ENCODE results near the gene TACC3.

Gene TACC3

DNA sequence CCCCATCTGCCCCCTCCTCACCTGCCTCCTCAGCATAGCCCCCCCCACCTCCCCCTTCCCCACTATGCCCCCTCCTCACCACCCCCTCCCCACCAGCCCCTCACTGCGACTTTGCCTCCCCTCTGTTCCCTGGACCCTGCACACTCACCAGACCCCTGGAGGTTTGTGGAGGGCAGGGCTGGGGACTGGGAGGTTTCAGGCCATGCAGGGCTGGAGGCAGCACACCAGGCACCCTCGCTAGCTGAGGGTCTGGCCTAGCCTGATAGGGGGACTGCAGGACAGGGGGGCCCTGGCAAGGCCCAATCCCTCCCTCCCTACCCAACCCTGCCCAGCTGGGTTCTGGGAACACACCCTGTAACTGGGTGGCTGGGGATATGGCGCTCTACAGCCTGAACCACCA lies 28.0 kb downstream of the TACC3 start:
- POLR2A ChIA-PET = interaction anchor here (0.6 kb wide), 1 partner anchor 170 kb away, joined by 3 read pairs; no protein-coding TSS in a partner anchor

DNA sequence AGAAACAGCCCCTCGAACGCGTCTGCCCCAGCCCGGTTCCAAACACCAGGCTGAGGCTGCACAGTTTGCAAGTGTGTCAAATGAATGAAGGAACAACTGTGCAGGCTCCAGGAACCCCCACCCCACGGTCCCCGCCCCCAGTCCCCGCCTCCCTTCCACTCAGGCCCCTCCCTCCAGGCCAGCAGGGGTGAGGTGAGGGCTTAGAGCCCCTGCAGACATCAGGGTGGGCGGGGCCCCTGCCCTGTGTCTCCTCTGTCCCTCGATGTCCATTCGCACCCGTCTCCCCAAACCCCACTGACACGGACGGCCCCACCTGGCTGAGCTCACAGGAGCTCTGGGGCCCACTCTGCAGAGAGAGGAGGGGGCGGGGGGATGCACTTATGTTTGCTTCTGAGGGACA lies 28.5 kb downstream of the TACC3 start:
- H3K4me1 ChIP-seq (ENCODE audit: control extremely low read depth in 1 of 4, control insufficient read depth in 4 of 4, insufficient read depth in 4 of 4, low read length in 3 of 4) = peaks cover 0 to 50% (median 46%) of the 10 kb centered on the region in 4 experiments
- H3K4me3 ChIP-seq (ENCODE audit: control insufficient read depth in 1 of 7, extremely low read depth in 1 of 7, insufficient read depth in 4 of 7, low read depth in 2 of 7, low read length in 6 of 7) = no peak overlapping the region
- CTCF ChIA-PET = interaction anchor here (8.7 kb wide), 1 partner anchor 59 kb away, joined by 168 read pairs; no protein-coding TSS in a partner anchor
- H3K27ac ChIP-seq (ENCODE audit: insufficient read depth in 1 of 2, low read depth in 1 of 2, low read length in 2 of 2, poor library complexity in 1 of 2, severe bottlenecking in 2 of 2) = no peak overlapping the region
- no peaks in the 10 kb centered on the region for H3K27me3 ChIP-seq (replicated peaks in 2 of 5; ENCODE audit: control insufficient read depth in 4 of 5, insufficient read depth in 5 of 5, low read length in 4 of 5)
- 100% methylated on average over 4 of the region's 14 CpGs for WGBS (ENCODE audit: insufficient coverage)
- peaks cover 0 to 8% (median 3%) of the 10 kb centered on the region in 4 experiments for H3K36me3 ChIP-seq (ENCODE audit: control insufficient read depth in 4 of 4, insufficient read depth in 4 of 4, low read length in 3 of 4)
- H3K9me3 ChIP-seq (ENCODE audit: control extremely low read depth in 1 of 5, control insufficient read depth in 4 of 5, insufficient read depth in 2 of 5, low read depth in 1 of 5, low read length in 4 of 5) = no peaks in the 10 kb centered on the region
- no peak for DNase-seq
- POLR2A ChIA-PET = no interaction called here

More for the DNA sequence above, 28.0 kb downstream of the TACC3 start:
- WGBS (ENCODE audit: insufficient coverage) = 80% methylated on average over 2 of the region's 3 CpGs
- Histone ChIP-seq H3K36me3 (ENCODE audit: control insufficient read depth in 4 of 4, insufficient read depth in 4 of 4, low read length in 3 of 4) (peaks cover 0 to 13% (median 6%) of the 10 kb centered on the region in 4 experiments), H3K9me3 (ENCODE audit: control extremely low read depth in 1 of 5, control insufficient read depth in 4 of 5, insufficient read depth in 2 of 5, low read depth in 1 of 5, low read length in 4 of 5) (no peaks in the 10 kb centered on the region), H3K4me3 (ENCODE audit: control insufficient read depth in 1 of 7, extremely low read depth in 1 of 7, insufficient read depth in 4 of 7, low read depth in 2 of 7, low read length in 6 of 7) (no peak overlapping the region), H3K27ac (ENCODE audit: insufficient read depth in 1 of 2, low read depth in 1 of 2, low read length in 2 of 2, poor library complexity in 1 of 2, severe bottlenecking in 2 of 2) (no peak overlapping the region), H3K4me1 (ENCODE audit: control extremely low read depth in 1 of 4, control insufficient read depth in 4 of 4, insufficient read depth in 4 of 4, low read length in 3 of 4) (peaks cover 0 to 49% (median 43%) of the 10 kb centered on the region in 4 experiments), H3K27me3 (replicated peaks in 2 of 5; ENCODE audit: control insufficient read depth in 4 of 5, insufficient read depth in 5 of 5, low read length in 4 of 5) (no peaks in the 10 kb centered on the region)
- no peak for DNase-seq
- CTCF ChIA-PET = interaction anchor here (8.7 kb wide), 1 partner anchor 59 kb away, joined by 168 read pairs; no protein-coding TSS in a partner anchor

- DNase-seq = no peak
- Histone ChIP-seq H3K4me3 (ENCODE audit: control insufficient read depth in 1 of 7, extremely low read depth in 1 of 7, insufficient read depth in 4 of 7, low read depth in 2 of 7, low read length in 6 of 7) (no peak overlapping the region), H3K4me1 (ENCODE audit: control extremely low read depth in 1 of 4, control insufficient read depth in 4 of 4, insufficient read depth in 4 of 4, low read length in 3 of 4) (peaks cover 0 to 57% (median 53%) of the 10 kb centered on the region in 4 experiments), H3K27ac (ENCODE audit: insufficient read depth in 1 of 2, low read depth in 1 of 2, low read length in 2 of 2, poor library complexity in 1 of 2, severe bottlenecking in 2 of 2) (no peak overlapping the region), H3K36me3 (ENCODE audit: control insufficient read depth in 4 of 4, insufficient read depth in 4 of 4, low read length in 3 of 4) (peaks cover 0 to 2% (median under 1%) of the 10 kb centered on the region in 4 experiments), H3K9me3 (ENCODE audit: control extremely low read depth in 1 of 5, control insufficient read depth in 4 of 5, insufficient read depth in 2 of 5, low read depth in 1 of 5, low read length in 4 of 5) (no peaks in the 10 kb centered on the region), H3K27me3 (replicated peaks in 2 of 5; ENCODE audit: control insufficient read depth in 4 of 5, insufficient read depth in 5 of 5, low read length in 4 of 5) (no peaks in the 10 kb centered on the region)
- WGBS (ENCODE audit: insufficient coverage) = 94% methylated on average over 11 of the region's 18 CpGs
- POLR2A ChIA-PET = no interaction called here
- CTCF ChIA-PET = interaction anchor here (1.9 to 8.7 kb wide), 2 partner anchors 9 to 58 kb away, joined by 5 to 168 read pairs; no protein-coding TSS in a partner anchor
Measured at GRCh38 chr4:1750381-1751154, 29.2 kb downstream of the TACC3 start.

DNA sequence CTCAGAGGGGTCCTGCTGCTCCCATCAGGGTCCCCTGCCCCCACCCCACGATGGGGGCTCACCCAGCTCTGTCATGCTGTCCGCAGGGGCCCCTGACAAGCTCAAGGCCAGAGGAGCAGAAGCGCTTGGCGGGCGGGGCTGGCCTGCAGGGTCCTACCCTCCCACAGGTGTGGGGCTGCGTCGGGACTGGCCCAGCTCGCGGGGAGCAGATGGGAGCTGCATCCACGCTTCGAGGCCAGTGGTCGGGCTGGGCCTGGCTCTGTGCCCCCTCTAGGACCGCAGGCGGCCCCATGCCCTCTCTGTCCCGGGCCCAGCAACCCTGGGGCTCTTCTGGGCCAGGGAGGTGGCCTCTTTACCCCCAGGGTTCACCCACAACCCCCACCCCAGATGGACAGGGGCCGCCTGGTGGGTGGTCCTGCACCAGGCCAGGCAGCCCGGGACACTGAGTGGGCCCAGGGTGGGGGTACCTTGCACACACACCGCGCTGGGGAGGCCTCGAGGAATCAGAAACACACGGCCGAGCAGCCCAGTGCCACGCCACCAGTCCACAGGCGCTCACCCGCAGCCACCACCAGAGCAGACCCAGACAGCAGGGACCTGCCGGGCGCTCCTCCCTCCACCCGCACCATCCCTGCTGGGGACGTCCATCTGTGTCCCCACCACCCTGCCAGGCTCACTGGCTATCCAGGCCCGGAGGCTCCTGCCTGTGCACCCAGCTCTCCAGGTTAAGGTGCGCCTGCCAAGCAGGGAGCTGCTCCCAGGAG lies 30.0 kb downstream of the TACC3 start:
- ChIA-PET POLR2A (interaction anchor here (1.0 kb wide), 1 partner anchor 41 kb away, joined by 3 read pairs; the partner anchor contains the start of gene FGFR3), CTCF (interaction anchor here (0.9 to 1.9 kb wide), 13 partner anchors 9 to 149 kb away, joined by 3 to 16 read pairs (median 3); no protein-coding TSS in a partner anchor)
- no peaks in the 10 kb centered on the region for H3K9me3 ChIP-seq (ENCODE audit: control extremely low read depth in 1 of 5, control insufficient read depth in 4 of 5, insufficient read depth in 2 of 5, low read depth in 1 of 5, low read length in 4 of 5)

DNA sequence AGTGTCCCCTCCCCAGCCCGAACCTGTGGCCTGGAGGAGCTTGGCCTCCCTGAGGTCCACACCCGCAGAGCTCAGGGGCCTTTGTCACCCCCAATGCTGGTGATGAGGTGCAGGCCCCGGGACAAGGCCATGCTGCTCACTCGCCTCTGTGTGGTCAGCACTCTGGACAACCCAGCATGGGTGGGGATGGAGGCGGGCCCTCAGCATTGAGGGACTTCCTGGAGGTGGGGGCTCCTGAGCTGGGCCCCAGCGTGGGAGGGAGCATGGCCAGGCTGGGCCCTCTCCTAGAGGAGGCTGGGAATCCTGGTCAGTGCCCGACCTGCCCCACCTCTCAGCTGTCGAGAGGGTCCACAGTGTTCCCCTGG lies 30.6 kb downstream of the TACC3 start:
- H3K4me3 ChIP-seq (ENCODE audit: control insufficient read depth in 1 of 7, extremely low read depth in 1 of 7, insufficient read depth in 4 of 7, low read depth in 2 of 7, low read length in 6 of 7) = peak overlapping the region in 3 of 7 experiments; percentile 36 to 62 (median 45)
- no peak for DNase-seq
- H3K36me3 ChIP-seq (ENCODE audit: control insufficient read depth in 4 of 4, insufficient read depth in 4 of 4, low read length in 3 of 4) = no peaks in the 10 kb centered on the region
- H3K27ac ChIP-seq (ENCODE audit: insufficient read depth in 1 of 2, low read depth in 1 of 2, low read length in 2 of 2, poor library complexity in 1 of 2, severe bottlenecking in 2 of 2) = no peak overlapping the region
- CTCF ChIA-PET = interaction anchor here (0.9 to 1.9 kb wide), 13 partner anchors 8 to 149 kb away, joined by 3 to 16 read pairs (median 3); no protein-coding TSS in a partner anchor
- H3K9me3 ChIP-seq (ENCODE audit: control extremely low read depth in 1 of 5, control insufficient read depth in 4 of 5, insufficient read depth in 2 of 5, low read depth in 1 of 5, low read length in 4 of 5) = no peaks in the 10 kb centered on the region
- WGBS (ENCODE audit: insufficient coverage) = 74% methylated on average over 7 of the region's 8 CpGs
- H3K27me3 ChIP-seq (replicated peaks in 2 of 5; ENCODE audit: control insufficient read depth in 4 of 5, insufficient read depth in 5 of 5, low read length in 4 of 5) = no peaks in the 10 kb centered on the region
- POLR2A ChIA-PET = interaction anchor here (1.0 kb wide), 1 partner anchor 41 kb away, joined by 3 read pairs; the partner anchor contains the start of gene FGFR3
- peaks cover 0 to 66% (median 59%) of the 10 kb centered on the region in 4 experiments for H3K4me1 ChIP-seq (ENCODE audit: control extremely low read depth in 1 of 4, control insufficient read depth in 4 of 4, insufficient read depth in 4 of 4, low read length in 3 of 4)

More for the DNA sequence above, 30.0 kb downstream of the TACC3 start:
- no peak overlapping the region for H3K4me3 ChIP-seq (ENCODE audit: control insufficient read depth in 1 of 7, extremely low read depth in 1 of 7, insufficient read depth in 4 of 7, low read depth in 2 of 7, low read length in 6 of 7)
- DNase-seq = no peak
- H3K36me3 ChIP-seq (ENCODE audit: control insufficient read depth in 4 of 4, insufficient read depth in 4 of 4, low read length in 3 of 4) = no peaks in the 10 kb centered on the region
- 95% methylated on average over 30 of the region's 31 CpGs for WGBS (ENCODE audit: insufficient coverage)
- H3K4me1 ChIP-seq (ENCODE audit: control extremely low read depth in 1 of 4, control insufficient read depth in 4 of 4, insufficient read depth in 4 of 4, low read length in 3 of 4) = peaks cover 0 to 64% (median 59%) of the 10 kb centered on the region in 4 experiments
- H3K27ac ChIP-seq (ENCODE audit: insufficient read depth in 1 of 2, low read depth in 1 of 2, low read length in 2 of 2, poor library complexity in 1 of 2, severe bottlenecking in 2 of 2) = no peak overlapping the region
- H3K27me3 ChIP-seq (replicated peaks in 2 of 5; ENCODE audit: control insufficient read depth in 4 of 5, insufficient read depth in 5 of 5, low read length in 4 of 5) = no peaks in the 10 kb centered on the region

DNA sequence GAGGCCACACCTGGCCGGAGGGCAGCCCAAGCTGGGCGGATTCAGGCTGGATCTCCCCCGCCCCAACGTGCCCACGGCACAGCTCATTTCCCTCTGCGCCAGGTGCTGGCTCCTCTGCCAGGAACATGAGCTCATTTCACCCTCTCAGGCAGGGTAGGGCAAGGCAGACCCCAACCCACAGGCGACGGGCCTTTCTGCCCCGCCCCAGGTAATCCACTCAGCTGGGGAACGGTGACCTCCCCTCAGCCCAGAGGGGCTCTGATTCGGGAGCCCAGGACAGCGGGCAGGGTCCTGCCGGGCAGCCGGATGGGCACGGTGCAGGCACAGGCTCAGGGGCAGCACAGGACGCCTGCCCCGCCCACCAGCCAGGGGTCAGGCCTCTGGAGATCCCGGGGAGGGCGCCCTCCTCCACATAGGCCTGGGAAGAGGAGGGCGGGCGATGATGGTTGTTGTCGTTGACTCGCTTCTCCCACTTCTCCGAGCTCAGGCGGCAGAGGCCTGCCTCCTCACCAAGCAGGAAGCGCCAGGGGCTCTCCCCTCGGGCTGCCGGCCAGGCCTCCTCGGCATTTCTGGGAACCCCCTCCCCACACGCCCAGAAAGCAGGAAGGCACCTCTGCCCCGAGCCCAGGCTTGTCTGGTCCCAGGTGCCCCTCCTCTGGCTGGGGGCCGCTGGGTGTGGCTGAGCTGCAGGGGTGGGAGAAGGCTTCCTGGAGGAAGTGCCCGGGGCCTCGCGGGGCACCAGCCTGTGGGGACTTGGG lies 31.1 kb downstream of the TACC3 start:
- CTCF ChIA-PET = interaction anchor here (0.8 to 1.9 kb wide), 14 partner anchors 8 to 153 kb away, joined by 3 to 16 read pairs (median 3); no protein-coding TSS in a partner anchor
- H3K4me3 ChIP-seq (ENCODE audit: control insufficient read depth in 1 of 7, extremely low read depth in 1 of 7, insufficient read depth in 4 of 7, low read depth in 2 of 7, low read length in 6 of 7) = peak overlapping the region in 4 of 7 experiments; percentile 25 to 62 (median 40)

More for the DNA sequence above, 31.1 kb downstream of the TACC3 start:
- peak in 2 of 3 donors; percentile 64 to 66 for DNase-seq
- H3K4me1 ChIP-seq (ENCODE audit: control extremely low read depth in 1 of 4, control insufficient read depth in 4 of 4, insufficient read depth in 4 of 4, low read length in 3 of 4) = peaks cover 0 to 66% (median 59%) of the 10 kb centered on the region in 4 experiments
- 9% methylated on average over 24 of the region's 35 CpGs for WGBS (ENCODE audit: insufficient coverage)
- H3K36me3 ChIP-seq (ENCODE audit: control insufficient read depth in 4 of 4, insufficient read depth in 4 of 4, low read length in 3 of 4) = no peaks in the 10 kb centered on the region
- no peaks in the 10 kb centered on the region for H3K27me3 ChIP-seq (replicated peaks in 2 of 5; ENCODE audit: control insufficient read depth in 4 of 5, insufficient read depth in 5 of 5, low read length in 4 of 5)
- H3K9me3 ChIP-seq (ENCODE audit: control extremely low read depth in 1 of 5, control insufficient read depth in 4 of 5, insufficient read depth in 2 of 5, low read depth in 1 of 5, low read length in 4 of 5) = no peaks in the 10 kb centered on the region
- no peak overlapping the region for H3K27ac ChIP-seq (ENCODE audit: insufficient read depth in 1 of 2, low read depth in 1 of 2, low read length in 2 of 2, poor library complexity in 1 of 2, severe bottlenecking in 2 of 2)
- POLR2A ChIA-PET = interaction anchor here (1.0 kb wide), 1 partner anchor 40 kb away, joined by 3 read pairs; the partner anchor contains the start of gene FGFR3
